ENCODE data around the gene APBB2. TPM values are rescaled to one million over a fixed set of nuclear protein-coding genes. Genes with fewer than 3 reads are reported as not detected.

Gene APBB2
- total and polyA plus RNA-seq, 3 donors from 2014 or later = 19.7 to 77.9 (median 59.8) TPM

- no peaks in the 10 kb centered on the region for H3K36me3 ChIP-seq (ENCODE audit: low read depth, missing control alignments)
- TF ChIP-seq CTCF (IDR thresholded peaks at IDR 0.05) (no peak), POLR2A (IDR thresholded peaks at IDR 0.05) (no peak)
- H3K27me3 ChIP-seq = no peaks in the 10 kb centered on the region
- H3K4me3 ChIP-seq = no peak overlapping the region
- intact Hi-C loops (cut with DNase I; ENCODE audit: low total_unique reads) = no loop called here
- no peak for DNase-seq
- WGBS, 2 donors = 69 to 83% methylated on average over 2 of the region's 2 CpGs
- H3K9me3 ChIP-seq = no peaks in the 10 kb centered on the region
- H3K4me1 ChIP-seq = peaks cover 3% of the 10 kb centered on the region
- no peak overlapping the region for H3K27ac ChIP-seq
Observed at GRCh38 chr4:40881096-40881495, 333.2 kb downstream of the APBB2 start.

- TF ChIP-seq CTCF (IDR thresholded peaks at IDR 0.05) = no peak
- TF ChIP-seq POLR2A (IDR thresholded peaks at IDR 0.05) = no peak
Observed at GRCh38 chr4:40878548-40879055, 335.7 kb downstream of the APBB2 start.

GRCh38 chr4:40877081-40877480 lies 337.3 kb downstream of the APBB2 start:
- 93 to 98% methylated on average over 6 of the region's 6 CpGs for WGBS, 2 donors
- no peak for TF ChIP-seq POLR2A (IDR thresholded peaks at IDR 0.05)
- no peak for TF ChIP-seq CTCF (IDR thresholded peaks at IDR 0.05)
- peaks cover 20% of the 10 kb centered on the region for H3K4me1 ChIP-seq
- intact Hi-C loops (cut with DNase I; ENCODE audit: low total_unique reads) = no loop called here
- H3K27me3 ChIP-seq = no peaks in the 10 kb centered on the region
- no peaks in the 10 kb centered on the region for H3K9me3 ChIP-seq
- no peak overlapping the region for H3K4me3 ChIP-seq
- no peak overlapping the region for H3K27ac ChIP-seq
- H3K36me3 ChIP-seq (ENCODE audit: low read depth, missing control alignments) = no peaks in the 10 kb centered on the region
- no peak for DNase-seq

More at GRCh38 chr4:40878548-40879055, 335.7 kb downstream of the APBB2 start:
- H3K4me1 ChIP-seq = peaks cover 20% of the 10 kb centered on the region
- H3K27me3 ChIP-seq = no peaks in the 10 kb centered on the region
- DNase-seq = no peak
- H3K9me3 ChIP-seq = no peaks in the 10 kb centered on the region
- intact Hi-C loops (cut with DNase I; ENCODE audit: low total_unique reads) = no loop called here
- no peaks in the 10 kb centered on the region for H3K36me3 ChIP-seq (ENCODE audit: low read depth, missing control alignments)
- 89 to 92% methylated on average over 6 of the region's 6 CpGs for WGBS, 2 donors
- no peak overlapping the region for H3K27ac ChIP-seq
- no peak overlapping the region for H3K4me3 ChIP-seq

GRCh38 chr4:40875507-40876150 lies 338.7 kb downstream of the APBB2 start:
- intact Hi-C loops (cut with DNase I; ENCODE audit: low total_unique reads) = no loop called here

More at GRCh38 chr4:40875507-40876150, 338.7 kb downstream of the APBB2 start:
- Histone ChIP-seq H3K36me3 (ENCODE audit: low read depth, missing control alignments) (no peaks in the 10 kb centered on the region), H3K9me3 (no peaks in the 10 kb centered on the region), H3K27ac (peak overlapping the region in 1 of 2 donors; percentile 9), H3K4me3 (no peak overlapping the region), H3K27me3 (no peaks in the 10 kb centered on the region), H3K4me1 (peaks cover 20% of the 10 kb centered on the region)
- TF ChIP-seq CTCF (IDR thresholded peaks at IDR 0.05) (no peak), POLR2A (IDR thresholded peaks at IDR 0.05) (no peak)
- DNase-seq = peak; percentile 36
- WGBS, 2 donors = 35 to 45% methylated on average over 1 of the region's 1 CpG
